SK-N-SH (cell line): ENCODE measurements around the gene TLX2. TPM values are rescaled to one million over a fixed set of nuclear protein-coding genes. Genes with fewer than 3 reads are reported as not detected.
A peak's percentile ranks its signal among the peaks of the same experiment; 100 is the strongest.

Experiments used
- CTCF ChIA-PET: fragments of 300-600, 350-600 bp; formaldehyde crosslinking; extraction: SDS; loops from one replicate; lab custom pipeline; 2021; lab: Yijun Ruan, JAX
- POLR2A ChIA-PET: fragments of 350-600 bp; sonication (Branson Sonifier 250); formaldehyde crosslinking; extraction: SDS; loops from one replicate; lab custom pipeline; 2020; ENCODE audit warnings: antibody characterized with exemption, inconsistent platforms; lab: Yijun Ruan, JAX
- DNase-seq: peaks from one replicate; pipeline ENCODE4 v3.0.0; 2012
- H2AFZ ChIP-seq: fragments of 200-600 bp; sonication (generic); 2 replicates; pipeline ENCODE4 v1.8.1; 2016; ENCODE audit warnings: antibody characterized with exemption, mild to moderate bottlenecking, low read depth
- H3F3A ChIP-seq: fragments of 200-600 bp; sonication (generic); replicated peaks from 2 replicates; pipeline ENCODE3; 2016; ENCODE audit warnings: antibody characterized with exemption, mild to moderate bottlenecking; ENCODE audit not compliant: insufficient read depth
- H3K27ac ChIP-seq, 2 experiments: fragments of 200-500 bp in 1 of 2; fragments of 200-600 bp in 1 of 2; sonication (Bioruptor generic) in 1 of 2; sonication (generic), shearing (Covaris generic) in 1 of 2; 2 replicates each; pipeline versions ENCODE4 v1.5.1 to v1.6.1; 2014 to 2016; ENCODE audit warnings: low read depth in 2 of 2, inconsistent platforms in 1 of 2, low read length in 1 of 2, mild to moderate bottlenecking in 1 of 2, mixed read lengths in 1 of 2
- H3K27me3 ChIP-seq: fragments of 200-600 bp; sonication (generic), shearing (Covaris generic); 2 replicates; pipeline ENCODE4 v1.6.1; 2016; ENCODE audit warnings: mixed run types; ENCODE audit not compliant: insufficient read depth
- H3K36me3 ChIP-seq, 2 experiments: fragments of 200-500 bp in 1 of 2; fragments of 200-600 bp in 1 of 2; sonication (Bioruptor generic) in 1 of 2; sonication (generic) in 1 of 2; replicated peaks in 1 of 2; 2 replicates each; pipeline versions ENCODE3 to v1.5.1; 2014 to 2016; ENCODE audit warnings: low read length in 1 of 2, mild to moderate bottlenecking in 1 of 2; ENCODE audit not compliant: insufficient read depth in 2 of 2, control insufficient read depth in 1 of 2
- H3K4me1 ChIP-seq, 2 experiments: fragments of 200-500 bp in 1 of 2; fragments of 200-600 bp in 1 of 2; sonication (Bioruptor generic) in 1 of 2; sonication (generic), shearing (Covaris generic) in 1 of 2; 2 replicates each; pipeline versions ENCODE4 v1.5.1 to v1.6.1; 2014 to 2016; ENCODE audit warnings: low read depth in 1 of 2, low read length in 1 of 2, mixed run types in 1 of 2; ENCODE audit not compliant: insufficient read depth in 2 of 2, control insufficient read depth in 1 of 2
- H3K4me2 ChIP-seq: fragments of 200-600 bp; sonication (generic), shearing (Covaris generic); 2 replicates; pipeline ENCODE4 v1.6.1; 2017; ENCODE audit warnings: mixed run types
- H3K4me3 ChIP-seq, 2 experiments: fragments of 200-500 bp in 1 of 2; fragments of 200-600 bp in 1 of 2; sonication (Bioruptor generic) in 1 of 2; sonication (generic), shearing (Covaris generic) in 1 of 2; 2 replicates each; pipeline versions ENCODE4 v1.5.1 to v1.8.1; 2014 to 2016; ENCODE audit warnings: low read depth in 2 of 2, inconsistent platforms in 1 of 2, low read length in 1 of 2, mild to moderate bottlenecking in 1 of 2, mixed read lengths in 1 of 2, moderate library complexity in 1 of 2
- H3K79me2 ChIP-seq: fragments of 200-600 bp; sonication (generic); 2 replicates; pipeline ENCODE4 v1.8.1; 2017; ENCODE audit warnings: mild to moderate bottlenecking; ENCODE audit not compliant: insufficient read depth
- H3K9ac ChIP-seq: fragments of 200-600 bp; sonication (generic); 2 replicates; pipeline ENCODE4 v1.6.1; 2017; ENCODE audit warnings: mixed run types
- H3K9me2 ChIP-seq: fragments of 200-600 bp; sonication (generic); 2 replicates; pipeline ENCODE4 v1.6.1; 2017; ENCODE audit warnings: mixed run types
- H3K9me3 ChIP-seq: fragments of 200-600 bp; sonication (generic); 2 replicates; pipeline ENCODE4 v1.6.1; 2017; ENCODE audit warnings: mixed run types, mild to moderate bottlenecking, moderate library complexity
- H4K20me1 ChIP-seq: fragments of 200-600 bp; sonication (generic); 2 replicates; pipeline ENCODE4 v1.6.1; 2017; ENCODE audit warnings: mild to moderate bottlenecking, mixed run types; ENCODE audit not compliant: insufficient read depth
- ELF1 ChIP-seq: IDR thresholded peaks from 2 replicates; pipeline ENCODE4 v1.4.0; 2012
- EZH2phosphoT487 ChIP-seq: fragments of 200-600 bp; sonication (generic); IDR thresholded peaks from 2 replicates; pipeline ENCODE4 v1.6.1; 2017; ENCODE audit warnings: low read depth, mixed run types, mild to moderate bottlenecking, antibody characterized with exemption, moderate library complexity, borderline replicate concordance
- FOSL2 ChIP-seq: IDR thresholded peaks from 2 replicates; pipeline ENCODE4 v1.4.0; 2012; ENCODE audit warnings: low read depth, mild to moderate bottlenecking, moderate library complexity, borderline replicate concordance
- FOXJ3 ChIP-seq: sonication (generic); formaldehyde crosslinking; IDR thresholded peaks from 2 replicates; pipeline ENCODE4 v1.5.1; 2020; ENCODE audit warnings: mild to moderate bottlenecking, missing genetic modification reagents
- JUND ChIP-seq: IDR thresholded peaks from 2 replicates; pipeline ENCODE4 v1.4.0; 2012
- MAX ChIP-seq: IDR thresholded peaks from 2 replicates; pipeline ENCODE4 v1.4.0; 2012; ENCODE audit warnings: low read depth
- MEF2A ChIP-seq: IDR thresholded peaks from 2 replicates; pipeline ENCODE4 v1.4.0; 2012; ENCODE audit warnings: low read depth, borderline replicate concordance
- NRF1 ChIP-seq: IDR thresholded peaks from 2 replicates; pipeline ENCODE4 v1.6.1; 2012; ENCODE audit warnings: low read depth, mild to moderate bottlenecking, low read length
- RAD21 ChIP-seq: IDR thresholded peaks from 2 replicates; pipeline ENCODE4 v1.6.1; 2012; ENCODE audit warnings: mild to moderate bottlenecking, low read length
- RCOR1 ChIP-seq: fragments of 150-350 bp; IDR thresholded peaks from 2 replicates; pipeline ENCODE4 v1.6.1; 2017; ENCODE audit warnings: antibody characterized with exemption, low read length
- RFX5 ChIP-seq: IDR thresholded peaks from 2 replicates; pipeline ENCODE4 v1.6.1; 2012; ENCODE audit warnings: mild to moderate bottlenecking, improper control_type of control experiment, low read length
- RXRA ChIP-seq: IDR thresholded peaks from 2 replicates; pipeline ENCODE4 v1.4.0; 2012; ENCODE audit warnings: low read depth, mild to moderate bottlenecking, borderline replicate concordance
- SMC3 ChIP-seq: IDR thresholded peaks from 2 replicates; pipeline ENCODE4 v1.6.1; 2012; ENCODE audit warnings: low read depth, low read length, improper control_type of control experiment
- TCF12 ChIP-seq: IDR thresholded peaks from 2 replicates; pipeline ENCODE4 v1.4.0; 2012
- USF1 ChIP-seq: IDR thresholded peaks from 2 replicates; pipeline ENCODE4 v1.4.0; 2012; ENCODE audit warnings: low read depth, borderline replicate concordance
- YY1 ChIP-seq: IDR thresholded peaks from 2 replicates; pipeline ENCODE4 v1.4.0; 2012; ENCODE audit warnings: low read depth, mild to moderate bottlenecking
- WGBS: methylation state at CpG from one replicate; pipeline ENCODE4 v1.1.6; 2017; ENCODE audit warnings: low lambda C conversion rate; 5-methylcytosine and 5-hydroxymethylcytosine counted together
- polyA plus RNA-seq, 3 experiments: library from polyadenylated mRNA; depleted of rRNA; stranded (reverse); fragments of >200 nt; gene quantifications; 2 replicates each; pipeline ENCODE4 v1.2.3, GENCODE V29; 2012
- TF ChIP-seq, protein P1 (sequence below): fragments of 200-600 bp; sonication (generic); IDR thresholded peaks from 2 replicates; pipeline ENCODE4 v1.6.1; 2017; ENCODE audit warnings: antibody characterized with exemption, mild to moderate bottlenecking, moderate library complexity

The TLX2 gene
- polyA plus RNA-seq, 1 of the 3 experiments (the other 2 are of a cell fraction) = 24.5 TPM

GRCh38 chr2:74555610-74556103 lies 41.4 kb downstream of the TLX2 start (continued):
- TF ChIP-seq, protein P1, sequence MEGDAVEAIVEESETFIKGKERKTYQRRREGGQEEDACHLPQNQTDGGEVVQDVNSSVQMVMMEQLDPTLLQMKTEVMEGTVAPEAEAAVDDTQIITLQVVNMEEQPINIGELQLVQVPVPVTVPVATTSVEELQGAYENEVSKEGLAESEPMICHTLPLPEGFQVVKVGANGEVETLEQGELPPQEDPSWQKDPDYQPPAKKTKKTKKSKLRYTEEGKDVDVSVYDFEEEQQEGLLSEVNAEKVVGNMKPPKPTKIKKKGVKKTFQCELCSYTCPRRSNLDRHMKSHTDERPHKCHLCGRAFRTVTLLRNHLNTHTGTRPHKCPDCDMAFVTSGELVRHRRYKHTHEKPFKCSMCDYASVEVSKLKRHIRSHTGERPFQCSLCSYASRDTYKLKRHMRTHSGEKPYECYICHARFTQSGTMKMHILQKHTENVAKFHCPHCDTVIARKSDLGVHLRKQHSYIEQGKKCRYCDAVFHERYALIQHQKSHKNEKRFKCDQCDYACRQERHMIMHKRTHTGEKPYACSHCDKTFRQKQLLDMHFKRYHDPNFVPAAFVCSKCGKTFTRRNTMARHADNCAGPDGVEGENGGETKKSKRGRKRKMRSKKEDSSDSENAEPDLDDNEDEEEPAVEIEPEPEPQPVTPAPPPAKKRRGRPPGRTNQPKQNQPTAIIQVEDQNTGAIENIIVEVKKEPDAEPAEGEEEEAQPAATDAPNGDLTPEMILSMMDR = no peak
- TF ChIP-seq, all 33 proteins: peak for 0

- Histone ChIP-seq H4K20me1 (no peaks in the 10 kb centered on the region), H3K4me1 (peaks cover 5 to 28% of the 10 kb centered on the region in 2 experiments; a peak in 1 of 4 replicates), H3K79me2 (peaks cover 47% of the 10 kb centered on the region), H3K27ac (no peak overlapping the region), H2AFZ (no peak overlapping the region), H3K4me2 (peak overlapping the region; percentile 98; the same call in 1 of the 2 replicates), H3K9ac (no peak overlapping the region), H3K9me2 (no peaks in the 10 kb centered on the region), H3K27me3 (no peaks in the 10 kb centered on the region), H3K36me3 (peaks cover 17 to 19% of the 10 kb centered on the region in 2 experiments), H3F3A (peaks cover 20% of the 10 kb centered on the region), H3K4me3 (peak overlapping the region in 1 of 2 experiments; percentile 91; a peak in 1 of 4 replicates), H3K9me3 (no peaks in the 10 kb centered on the region)
- TF ChIP-seq FOSL2 (no peak), RCOR1 (no peak), SMC3 (no peak), FOXJ3 (CRISPR knock-in tag) (no peak), YY1 (no peak), ELF1 (no peak), RFX5 (no peak), TCF12 (no peak), MAX (no peak), JUND (no peak), NRF1 (no peak), RAD21 (no peak), RXRA (no peak), EZH2phosphoT487 (no peak), MEF2A (no peak), USF1 (no peak)
- TF ChIP-seq, protein P1 = no peak
- 97% methylated on average over 10 of the region's 14 CpGs for WGBS
- ChIA-PET CTCF (interaction anchor here (1.2 to 1.4 kb wide), 2 partner anchors 31 to 32 kb away, joined by 5 to 8 read pairs; no protein-coding TSS in a partner anchor), POLR2A (no interaction called here)
- no peak for DNase-seq
These were observed 41.9 kb downstream of the TLX2 start for GRCh38 chr2:74556159-74556558.
